Measurements from ENCODE around the gene FBXL16. TPM values are rescaled to one million over a fixed set of nuclear protein-coding genes. Genes with fewer than 3 reads are reported as not detected.

FBXL16 gene
- total and polyA plus RNA-seq, 2 of the 13 experiments (the other 11 are each of a cell fraction or from before 2014, with no cell fraction given) = 0.22 to 2.0 TPM

DNA sequence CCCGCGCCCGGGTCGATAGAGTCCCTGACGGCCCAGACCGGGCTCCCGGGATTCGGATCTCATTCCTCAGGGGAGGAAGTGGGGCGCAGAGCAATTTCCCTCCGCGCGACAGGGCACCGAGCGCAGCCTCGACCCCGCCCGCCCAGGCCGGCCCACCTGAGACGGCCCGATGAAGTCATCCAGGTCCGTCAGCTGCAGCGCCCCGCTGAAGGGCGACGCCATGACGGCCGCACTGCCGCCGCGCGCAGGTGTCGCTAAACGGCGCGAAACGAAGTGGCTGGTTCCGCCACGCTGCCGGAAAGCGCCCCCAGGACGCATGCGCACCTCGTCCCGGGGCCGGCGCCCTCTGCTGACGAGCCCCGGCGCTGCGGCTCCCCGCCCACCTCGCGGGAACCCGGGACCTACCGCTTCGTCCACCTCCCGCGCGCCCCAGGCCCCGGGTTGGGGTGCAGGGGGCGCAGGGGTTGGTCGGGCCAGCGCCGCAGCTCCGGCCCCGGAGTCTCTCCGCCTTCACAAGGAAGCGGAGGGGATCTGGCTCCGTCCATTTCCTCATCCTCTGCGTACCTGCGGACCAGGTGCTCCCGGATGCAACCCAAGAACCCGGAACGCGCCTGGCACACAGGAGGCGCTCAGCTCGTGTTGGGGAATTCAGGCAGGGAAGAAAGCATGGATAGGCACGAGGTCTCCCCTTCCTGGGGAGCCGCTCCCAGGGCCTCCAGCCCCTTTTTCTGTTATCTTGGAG is 35.3 kb upstream of the FBXL16 start, which contains the start of gene CIAO3 (continued):
- TF ChIP-seq MAZ (IDR thresholded peaks at IDR 0.05; ENCODE audit: borderline replicate concordance, low read depth, low read length) (no peak), MAZ (CRISPR knock-in tag; IDR thresholded peaks at IDR 0.05; ENCODE audit: low read depth) (peak; percentile 93), RCOR2 (CRISPR knock-in tag; IDR thresholded peaks at IDR 0.05) (no peak), NRL (CRISPR knock-in tag; IDR thresholded peaks at IDR 0.05; ENCODE audit: borderline replicate concordance) (0 out of 2 replicates have a peak, but pooled peaks have one; percentile 36), GMEB1 (CRISPR knock-in tag; IDR thresholded peaks at IDR 0.05; ENCODE audit: borderline replicate concordance) (peak; percentile 95), ZNF749 (CRISPR knock-in tag; IDR thresholded peaks at IDR 0.05; ENCODE audit: borderline replicate concordance) (no peak), ELF1 (CRISPR knock-in tag; IDR thresholded peaks at IDR 0.05) (peak; percentile 98), GATAD1 (CRISPR knock-in tag; IDR thresholded peaks at IDR 0.05) (peak; percentile 98), ZEB1 (IDR thresholded peaks at IDR 0.05; ENCODE audit: insufficient replicate concordance, low read depth) (peak; percentile 98), ZNF446 (CRISPR knock-in tag; IDR thresholded peaks at IDR 0.05) (peak; percentile 86), UBTF (CRISPR knock-in tag; IDR thresholded peaks at IDR 0.05) (peak; percentile 88), ZNF335 (CRISPR knock-in tag; IDR thresholded peaks at IDR 0.05) (peak; percentile 26; the same call in 1 of the 2 replicates), RERE (CRISPR knock-in tag; IDR thresholded peaks at IDR 0.05; ENCODE audit: low read depth) (no peak), ZBTB1 (CRISPR knock-in tag; IDR thresholded peaks at IDR 0.05; ENCODE audit: borderline replicate concordance) (no peak), ZKSCAN5 (CRISPR knock-in tag; IDR thresholded peaks at IDR 0.05) (no peak), MTERF4 (CRISPR knock-in tag; IDR thresholded peaks at IDR 0.05) (no peak), ZNF12 (CRISPR knock-in tag; IDR thresholded peaks at IDR 0.05) (peak; percentile 18; the same call in 1 of the 2 replicates), RORA (CRISPR knock-in tag; IDR thresholded peaks at IDR 0.05) (no peak), ZFP36 (IDR thresholded peaks at IDR 0.05; ENCODE audit: borderline replicate concordance, low read depth, low read length, partially characterized antibody) (no peak)
